H7 (cell line): ENCODE measurements around the gene EN2. TPM values are rescaled to one million over a fixed set of nuclear protein-coding genes. Genes with fewer than 3 reads are reported as not detected.

ENCODE experiments used
- DNase-seq: peaks from one replicate; pipeline ENCODE4 v3.0.0; 2012
- H3K27me3 ChIP-seq: 2 replicates; pipeline ENCODE4 v1.6.0; 2011; ENCODE audit warnings: mild to moderate bottlenecking, low read length; ENCODE audit not compliant: control insufficient read depth, insufficient read depth
- H3K36me3 ChIP-seq: replicated peaks from 2 replicates; pipeline ENCODE4 v1.5.1; 2011; ENCODE audit warnings: low read length; ENCODE audit not compliant: control insufficient read depth, insufficient read depth
- H3K4me3 ChIP-seq: 2 replicates; pipeline ENCODE4 v1.5.1; 2011; ENCODE audit warnings: low read depth, mild to moderate bottlenecking, control low read depth, low read length, moderate library complexity; ENCODE audit not compliant: insufficient read depth
- total RNA-seq: library from RNA; depleted of rRNA; stranded (reverse); fragments of >200 nt; shearing (Covaris generic); gene quantifications from 2 replicates; pipeline ENCODE4 v1.2.3, GENCODE V29; 2014

Gene EN2
- total RNA-seq, 1 experiment from 2014 or later: not detected

DNA sequence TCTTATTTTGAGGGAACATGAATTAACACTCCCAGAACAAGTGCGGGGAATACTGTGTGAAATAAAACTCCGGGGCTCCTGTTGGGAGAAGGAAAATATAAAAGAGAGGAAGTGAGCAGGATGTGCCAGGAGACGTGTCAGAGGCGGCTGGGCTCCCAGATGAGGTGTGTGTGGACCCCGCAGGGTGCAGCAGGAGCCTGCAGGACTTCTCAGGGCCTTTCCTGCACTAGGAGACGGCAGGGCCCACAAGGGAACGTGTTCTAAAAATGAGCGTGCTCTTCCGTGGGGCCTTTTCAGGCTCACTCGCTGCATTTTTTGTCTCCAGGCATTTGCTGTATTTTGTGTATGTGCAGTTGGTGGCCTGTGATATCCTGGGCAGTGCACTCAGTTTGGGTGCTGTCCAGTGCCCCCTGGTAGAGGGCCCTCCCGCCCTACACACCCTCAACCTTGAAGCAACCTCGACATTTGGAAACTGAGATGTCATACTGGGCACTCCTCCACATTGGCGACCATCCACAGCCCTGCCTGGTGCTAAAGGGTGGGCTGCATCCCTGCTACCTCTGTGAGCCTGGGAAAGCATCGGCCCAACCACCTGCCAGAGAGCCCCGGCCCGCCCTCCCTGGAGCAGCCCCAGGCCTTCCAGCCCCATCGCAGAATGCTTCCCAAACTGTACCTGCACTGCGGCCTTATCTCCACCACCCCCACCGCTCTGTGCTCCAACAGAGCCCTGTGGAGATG, 35.2 kb upstream of the EN2 start:
- Histone ChIP-seq H3K4me3 (no peak overlapping the region), H3K27me3 (no peaks in the 10 kb centered on the region), H3K36me3 (no peaks in the 10 kb centered on the region)
- peak; percentile 38 for DNase-seq

DNA sequence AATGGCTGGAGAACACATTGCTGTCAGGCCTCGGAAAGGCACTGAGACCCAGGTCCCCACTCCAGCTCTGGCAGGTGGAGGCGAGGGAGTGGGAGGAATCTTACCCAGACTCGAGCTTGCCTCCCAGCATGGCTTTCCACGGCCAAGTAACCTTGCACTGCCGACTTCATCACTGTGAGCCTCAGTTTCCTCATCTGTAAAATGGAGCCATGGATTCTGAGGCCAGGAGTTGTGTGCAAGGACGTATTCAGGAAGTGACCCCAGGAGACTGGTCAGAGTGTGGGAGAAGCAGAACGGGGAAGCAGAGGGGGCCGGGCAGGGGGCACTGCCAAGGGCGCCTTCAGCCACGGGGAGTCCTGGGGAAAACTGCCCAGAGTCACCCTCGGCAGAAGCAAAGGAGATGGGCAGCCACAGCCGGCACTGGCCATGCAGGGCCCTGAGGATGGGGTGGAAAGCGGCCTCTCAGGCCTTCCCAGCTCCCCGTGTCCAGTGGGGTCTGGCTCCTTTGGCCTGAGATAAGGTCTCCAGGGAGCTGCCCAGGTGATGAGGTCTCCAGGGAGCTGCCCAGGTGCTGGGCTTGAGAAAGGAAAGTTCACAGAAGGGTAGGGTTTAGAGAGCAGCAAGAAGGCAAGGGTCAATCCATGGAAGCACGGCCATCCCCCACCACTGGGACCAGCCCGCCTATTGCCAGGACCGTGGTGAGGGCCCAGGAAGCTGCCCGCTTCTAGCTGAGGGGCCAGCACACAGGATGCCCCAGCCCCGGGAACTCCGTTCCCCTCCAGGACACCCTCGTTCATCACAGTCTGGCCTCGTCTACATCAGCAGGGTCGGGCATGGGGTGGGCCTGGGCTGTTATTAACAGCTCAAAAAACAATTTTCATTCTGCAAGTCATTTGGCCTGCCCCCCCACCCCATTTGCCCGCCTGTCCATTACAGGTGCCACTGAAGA, 34.3 kb upstream of the EN2 start:
- Histone ChIP-seq H3K4me3 (no peak overlapping the region), H3K27me3 (no peaks in the 10 kb centered on the region), H3K36me3 (no peaks in the 10 kb centered on the region)
- peak; percentile 36 for DNase-seq

DNA sequence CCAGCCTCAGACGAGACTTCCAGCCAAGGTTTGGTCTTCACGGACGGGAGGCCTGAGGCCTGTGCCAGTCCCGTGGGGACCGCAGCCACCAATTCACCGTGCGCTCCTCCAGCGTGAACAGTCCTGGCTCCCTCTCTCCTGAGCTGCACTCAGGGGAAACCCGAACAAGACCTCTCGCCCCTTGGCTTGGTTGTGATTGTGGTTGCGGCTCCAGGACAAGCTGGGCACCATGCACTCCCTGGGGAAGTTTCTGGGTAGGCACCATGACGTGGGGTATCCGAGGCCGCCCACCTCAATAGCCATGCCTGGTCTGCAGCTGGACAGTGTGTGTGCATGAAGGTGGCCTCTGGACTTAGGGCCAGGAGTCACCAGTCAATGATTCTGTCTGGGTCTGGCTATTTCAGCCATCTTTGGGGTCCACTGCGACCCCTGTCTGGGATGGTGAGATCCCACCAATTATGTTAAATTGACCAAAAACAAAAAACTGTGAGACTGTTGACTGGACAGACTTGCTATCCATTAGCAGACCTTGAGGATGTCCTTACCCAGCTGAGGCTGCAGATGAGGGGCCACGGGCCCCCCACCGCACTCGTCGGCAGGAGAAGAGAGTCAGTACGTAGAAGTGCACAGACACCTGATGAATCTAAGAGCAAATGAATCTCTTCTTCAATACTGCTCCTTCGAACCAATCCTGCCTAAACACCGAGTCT, 33.5 kb upstream of the EN2 start:
- H3K4me3 ChIP-seq: no peak overlapping the region
- DNase-seq: peak; percentile 25
- H3K36me3 ChIP-seq: no peaks in the 10 kb centered on the region
- H3K27me3 ChIP-seq: no peaks in the 10 kb centered on the region

DNA sequence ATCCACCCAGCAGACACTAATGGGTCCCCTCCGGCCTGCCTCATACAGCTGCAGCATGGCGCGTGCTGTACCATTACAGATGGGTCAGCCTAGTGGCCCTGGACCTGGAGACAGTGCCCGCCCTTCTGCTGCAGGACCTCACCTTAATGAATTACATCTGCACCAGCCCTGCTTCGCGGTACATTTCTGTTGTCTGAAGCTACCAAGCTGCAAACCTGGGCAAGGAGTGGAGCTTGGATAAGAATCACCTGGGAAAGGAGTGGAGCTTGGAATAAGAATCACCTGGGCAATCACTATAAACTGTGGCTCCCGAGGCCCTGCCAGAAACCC, 33.0 kb upstream of the EN2 start:
- H3K36me3 ChIP-seq: no peaks in the 10 kb centered on the region
- DNase-seq: no peak
- H3K27me3 ChIP-seq: no peaks in the 10 kb centered on the region
- no peak overlapping the region for H3K4me3 ChIP-seq

DNA sequence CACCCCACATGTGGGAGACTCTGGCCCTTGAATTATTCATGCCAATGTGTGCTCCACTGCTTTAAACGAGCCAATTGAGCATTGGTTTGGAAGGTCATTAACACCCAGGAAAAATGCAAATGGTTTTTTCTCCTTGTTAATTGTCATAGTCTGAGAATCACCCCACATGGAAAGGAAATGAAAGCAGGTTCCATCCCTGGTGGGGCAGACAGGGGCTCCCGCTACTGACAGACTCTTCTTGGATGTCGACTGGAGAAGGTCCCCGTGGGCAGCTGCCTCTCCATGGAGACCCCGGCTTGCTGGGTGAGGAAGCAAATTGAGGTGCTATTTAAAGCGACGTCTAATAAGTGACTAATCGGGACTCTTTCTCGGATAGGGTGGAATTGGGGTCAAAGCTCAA, 32.0 kb upstream of the EN2 start:
- no peaks in the 10 kb centered on the region for H3K27me3 ChIP-seq
- H3K36me3 ChIP-seq: no peaks in the 10 kb centered on the region
- peak; percentile 27 for DNase-seq
- no peak overlapping the region for H3K4me3 ChIP-seq

DNA sequence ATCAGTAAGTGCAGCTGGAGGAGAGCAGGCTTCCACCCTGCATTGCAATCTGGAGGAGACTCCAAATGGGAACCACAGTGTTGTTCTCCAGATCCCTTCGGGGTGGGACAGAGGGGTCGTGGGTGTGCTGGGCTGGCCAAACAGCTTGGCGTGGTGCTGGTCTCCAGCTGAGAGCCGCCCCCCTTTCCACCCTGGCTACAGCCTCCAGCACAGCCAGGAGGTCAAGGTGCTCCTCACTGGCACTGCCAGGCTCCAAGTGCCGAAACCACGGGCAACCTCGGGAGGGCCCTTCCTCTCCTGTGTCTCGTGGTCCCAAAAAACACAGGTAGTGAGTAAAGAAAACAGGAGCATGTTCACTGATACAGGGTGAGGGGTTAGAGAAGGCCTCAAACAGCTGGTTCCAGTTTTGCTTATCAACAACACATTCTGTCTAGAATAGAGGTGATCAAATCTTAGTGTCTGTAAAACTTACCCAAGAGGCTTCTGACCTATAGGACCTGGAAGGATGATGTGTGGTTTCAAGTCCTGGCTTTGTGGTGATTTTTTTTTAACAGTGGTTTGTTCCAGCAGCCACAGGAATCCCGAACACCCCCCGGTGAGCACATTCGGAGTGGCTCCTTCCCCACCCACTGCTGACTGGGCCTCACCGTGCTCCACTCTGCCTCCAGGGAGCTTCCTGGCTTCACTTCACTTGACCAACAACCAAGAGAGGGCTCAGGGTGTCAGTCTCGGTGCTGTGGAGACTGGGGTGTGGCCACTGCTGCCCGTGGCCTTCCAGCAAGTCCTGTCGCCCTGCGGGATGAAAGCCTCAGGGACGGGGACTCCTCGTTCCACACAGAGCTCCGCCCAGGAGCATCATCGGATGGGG, 31.2 kb upstream of the EN2 start:
- no peak for DNase-seq
- H3K36me3 ChIP-seq: no peaks in the 10 kb centered on the region
- H3K4me3 ChIP-seq: no peak overlapping the region
- H3K27me3 ChIP-seq: no peaks in the 10 kb centered on the region

DNA sequence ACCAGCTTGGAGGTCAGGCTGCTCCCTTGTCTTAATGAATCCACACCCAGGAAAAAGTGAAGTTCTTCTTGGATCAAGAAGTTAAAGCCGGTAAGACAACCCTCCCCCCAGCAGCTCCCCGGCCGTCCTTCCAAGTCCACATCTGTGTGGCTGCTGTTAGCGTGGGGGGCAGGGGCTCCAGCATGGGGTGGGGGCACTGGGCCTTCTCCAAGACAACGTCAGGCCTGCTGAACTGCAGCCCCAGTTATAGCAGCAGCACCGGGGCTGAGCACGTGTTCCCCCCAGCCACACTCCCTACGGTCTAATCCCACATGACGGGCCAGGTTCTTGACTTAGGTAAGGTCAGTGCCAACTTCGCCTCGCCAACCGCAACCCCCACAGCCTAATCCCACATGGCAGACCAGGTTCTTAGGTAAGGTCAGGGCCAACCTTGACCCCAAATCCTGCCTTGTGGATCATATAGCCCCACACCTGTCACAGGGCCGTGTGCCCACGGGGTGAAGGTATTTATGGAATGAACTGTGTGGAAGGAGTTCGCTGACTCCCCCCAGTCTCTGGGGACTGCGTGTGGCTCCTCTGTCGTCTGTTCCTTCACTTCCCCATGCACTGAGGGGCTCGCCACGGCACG, 30.4 kb upstream of the EN2 start:
- Histone ChIP-seq H3K27me3 (no peaks in the 10 kb centered on the region), H3K4me3 (no peak overlapping the region), H3K36me3 (no peaks in the 10 kb centered on the region)
- DNase-seq: no peak

DNA sequence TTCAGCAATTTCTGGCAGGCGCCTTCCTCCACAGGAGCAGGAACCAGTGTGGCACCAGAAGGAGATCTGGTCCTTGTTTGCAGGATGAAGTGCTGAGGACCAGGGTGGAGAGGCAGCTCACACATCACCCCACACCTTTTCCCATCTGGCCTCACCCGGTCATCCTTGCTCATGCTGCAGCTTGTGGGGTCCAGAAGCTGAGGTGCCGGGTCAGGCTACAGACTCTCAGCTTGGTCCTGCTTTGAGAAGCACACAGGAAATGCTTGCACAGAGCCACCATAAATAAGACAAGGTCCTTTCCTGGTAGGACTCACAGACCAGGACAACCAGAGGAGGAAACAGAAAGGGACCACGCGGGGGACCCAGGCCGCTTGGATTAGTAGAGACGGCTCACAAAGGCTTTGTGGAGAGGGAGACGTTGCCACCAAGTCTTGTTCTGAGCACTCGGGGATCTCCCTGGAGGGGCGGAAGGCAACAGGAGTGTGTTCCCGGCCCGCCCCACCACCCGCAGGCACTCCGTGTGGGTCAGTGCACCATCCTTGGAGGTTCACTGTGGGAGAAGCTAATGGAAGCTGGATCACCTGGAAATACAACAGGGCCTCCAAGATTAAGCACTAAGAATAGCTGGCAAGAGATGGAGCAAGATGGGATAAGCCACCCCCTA, 29.6 kb upstream of the EN2 start:
- Histone ChIP-seq H3K36me3 (no peaks in the 10 kb centered on the region), H3K27me3 (no peaks in the 10 kb centered on the region), H3K4me3 (no peak overlapping the region)
- DNase-seq: no peak

DNA sequence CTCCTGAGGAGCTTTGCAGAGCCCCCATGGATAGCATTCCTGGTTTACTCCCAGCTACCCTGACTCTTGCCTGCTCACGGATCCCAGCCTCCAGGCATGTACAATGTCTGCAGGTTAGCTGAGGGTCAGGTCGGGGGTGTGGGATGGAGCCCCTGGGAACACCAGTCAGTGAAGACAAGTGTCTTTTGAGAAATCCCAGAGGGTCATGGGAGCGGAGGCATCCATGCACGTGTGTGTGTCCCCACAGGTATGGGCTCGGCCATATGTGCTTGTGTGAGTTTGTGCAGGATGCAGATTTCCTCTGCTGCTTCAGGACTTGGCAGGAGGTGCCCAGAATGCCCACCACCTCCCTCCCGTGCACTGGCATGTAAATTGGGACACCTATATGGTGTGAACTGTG, 28.3 kb upstream of the EN2 start:
- Histone ChIP-seq H3K4me3 (no peak overlapping the region), H3K36me3 (no peaks in the 10 kb centered on the region), H3K27me3 (no peaks in the 10 kb centered on the region)
- no peak for DNase-seq

DNA sequence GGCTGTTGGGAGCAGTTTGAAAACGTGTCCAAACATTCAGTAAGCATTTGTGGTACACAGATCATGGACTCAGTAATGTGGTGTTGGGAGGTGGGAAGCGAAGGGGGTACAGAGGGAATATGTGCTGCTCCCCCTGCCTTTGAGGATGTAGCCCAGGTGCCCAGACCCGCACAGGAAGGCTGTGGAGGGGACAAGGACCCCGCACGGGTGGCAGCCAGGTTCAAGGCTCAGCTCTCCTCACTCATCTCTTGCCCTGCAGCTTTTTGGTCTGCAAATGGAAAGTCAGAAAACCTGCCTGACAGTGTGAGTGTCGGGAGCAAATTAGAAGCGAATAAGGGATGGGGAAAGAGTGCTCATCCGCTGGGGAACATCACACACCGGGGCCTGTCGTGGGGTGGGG, 27.3 kb upstream of the EN2 start:
- no peak for DNase-seq
- Histone ChIP-seq H3K36me3 (no peaks in the 10 kb centered on the region), H3K4me3 (no peak overlapping the region), H3K27me3 (no peaks in the 10 kb centered on the region)

DNA sequence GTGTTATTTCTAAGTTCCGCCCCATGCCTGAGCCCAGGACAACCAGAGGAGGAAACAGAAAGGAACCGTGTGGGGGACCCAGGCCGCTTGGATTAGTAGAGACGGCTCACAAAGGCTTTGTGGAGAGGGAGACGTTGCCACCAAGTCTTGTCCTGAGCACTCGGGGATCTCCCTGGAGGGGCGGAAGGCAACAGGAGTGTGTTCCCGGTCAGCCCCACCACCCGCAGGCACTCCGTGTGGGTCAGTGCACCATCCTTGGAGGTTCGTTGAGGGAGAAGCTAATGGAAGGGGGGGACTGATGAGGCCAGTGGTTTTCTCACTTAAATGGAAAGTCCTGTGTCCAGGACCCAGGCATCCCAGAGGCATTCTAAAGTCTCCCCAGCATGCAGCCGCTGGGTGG, 26.7 kb upstream of the EN2 start:
- no peak for DNase-seq
- Histone ChIP-seq H3K27me3 (no peaks in the 10 kb centered on the region), H3K36me3 (no peaks in the 10 kb centered on the region), H3K4me3 (no peak overlapping the region)

DNA sequence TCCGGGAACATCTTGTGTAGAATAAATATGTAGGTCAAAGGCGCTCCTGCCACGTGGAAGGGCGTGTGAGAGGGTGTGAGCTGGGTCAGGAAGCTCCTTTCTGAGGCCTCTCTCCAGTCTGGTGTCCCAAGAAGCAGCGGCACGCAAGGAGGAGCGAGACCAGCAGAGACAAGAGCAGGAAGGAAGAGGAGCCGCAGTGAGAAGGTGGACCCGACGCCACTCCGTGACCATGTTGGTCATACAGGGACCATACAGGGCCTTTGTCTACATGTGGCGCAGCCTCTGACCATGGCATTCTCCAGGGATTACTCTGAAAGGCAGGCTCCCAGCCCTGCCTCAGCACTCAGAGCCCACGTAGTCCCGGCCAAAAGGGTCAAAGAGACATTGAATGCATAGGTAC, 26.2 kb upstream of the EN2 start:
- Histone ChIP-seq H3K4me3 (no peak overlapping the region), H3K27me3 (peaks cover 1% of the 10 kb centered on the region; the same call in 1 of the 2 replicates)

DNA sequence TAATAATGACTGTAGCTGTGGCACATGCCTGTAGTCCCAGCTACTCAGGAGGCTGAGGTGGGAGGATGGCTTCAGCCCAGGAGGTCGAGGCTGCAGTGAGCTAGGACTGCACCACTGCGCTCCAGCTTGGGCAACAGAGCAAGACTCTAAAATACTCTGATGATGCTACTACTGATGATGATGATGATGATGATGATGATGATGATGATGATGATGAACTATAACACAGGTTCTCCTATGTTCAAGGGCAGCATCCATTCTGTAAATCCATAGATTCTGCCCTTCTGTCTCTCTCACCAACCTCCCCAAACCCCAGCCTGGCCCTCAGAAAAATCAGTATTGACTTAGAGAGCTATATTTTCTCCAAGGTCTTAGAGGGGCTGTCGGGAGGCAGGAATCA, 22.8 kb upstream of the EN2 start:
- peaks cover 1% of the 10 kb centered on the region; the same call in 1 of the 2 replicates for H3K27me3 ChIP-seq
- no peaks in the 10 kb centered on the region for H3K36me3 ChIP-seq
- DNase-seq: no peak
- H3K4me3 ChIP-seq: no peak overlapping the region

More for the DNA sequence above, 26.2 kb upstream of the EN2 start:
- H3K36me3 ChIP-seq: no peaks in the 10 kb centered on the region
- no peak for DNase-seq
